H1 (cell line): ENCODE measurements around the gene STXBP5L.

Experiments used
- CHD2 ChIP-seq: IDR thresholded peaks from 2 replicates; pipeline ENCODE4 v1.6.1; 2012; ENCODE audit warnings: low read length, improper control_type of control experiment
- CHD7 ChIP-seq: fragments of 300-600 bp; sonication (generic); IDR thresholded peaks from 2 replicates; pipeline ENCODE4 v1.7.1; 2012; ENCODE audit warnings: low read length, moderate library complexity, mild to moderate bottlenecking, inconsistent platforms; ENCODE audit not compliant: insufficient replicate concordance
- CTCF ChIP-seq, 3 experiments: IDR thresholded peaks; 1 replicate in 2 of 3; 2 replicates in 1 of 3; pipeline versions ENCODE4 v1.5.1 to v1.6.1; 2011; ENCODE audit warnings: low read length in 3 of 3, mild to moderate bottlenecking in 3 of 3, inconsistent platforms in 2 of 3, low read depth in 1 of 3, moderate library complexity in 1 of 3; ENCODE audit not compliant: insufficient read depth in 1 of 3; ENCODE audit errors: control extremely low read depth in 1 of 3
- GABPA ChIP-seq: IDR thresholded peaks from 2 replicates; pipeline ENCODE4 v1.6.1; 2011; ENCODE audit warnings: mild to moderate bottlenecking, low read length, moderate library complexity, borderline replicate concordance; ENCODE audit not compliant: insufficient read depth
- HDAC2 ChIP-seq, 2 experiments: fragments of 300-600 bp in 1 of 2; sonication (generic) in 1 of 2; IDR thresholded peaks; 2 replicates each; pipeline ENCODE4 v1.6.1; 2011 to 2012; ENCODE audit warnings: low read depth in 2 of 2, low read length in 2 of 2, mild to moderate bottlenecking in 2 of 2, moderate library complexity in 2 of 2, borderline replicate concordance in 1 of 2, inconsistent platforms in 1 of 2
- MAFK ChIP-seq: IDR thresholded peaks from 2 replicates; pipeline ENCODE4 v1.6.1; 2012; ENCODE audit warnings: low read depth, mild to moderate bottlenecking, improper control_type of control experiment, low read length
- MAX ChIP-seq: IDR thresholded peaks from 2 replicates; pipeline ENCODE4 v1.6.1; 2012; ENCODE audit warnings: inconsistent platforms
- POLR2A ChIP-seq, 2 experiments: IDR thresholded peaks; 1 replicate in 1 of 2; 2 replicates in 1 of 2; pipeline ENCODE4 v1.6.1; 2011; ENCODE audit warnings: low read depth in 2 of 2, low read length in 2 of 2, mild to moderate bottlenecking in 2 of 2; ENCODE audit errors: control extremely low read depth in 1 of 2
- POLR2AphosphoS5 ChIP-seq: IDR thresholded peaks from 2 replicates; pipeline ENCODE4 v1.6.1; 2011; ENCODE audit warnings: low read depth, low read length
- SIX5 ChIP-seq: IDR thresholded peaks from 2 replicates; pipeline ENCODE4 v1.6.1; 2011; ENCODE audit warnings: mild to moderate bottlenecking, low read depth, low read length
- SP1 ChIP-seq: IDR thresholded peaks from 2 replicates; pipeline ENCODE4 v1.6.1; 2011; ENCODE audit warnings: low read depth, low read length
- YY1 ChIP-seq: IDR thresholded peaks from 2 replicates; pipeline ENCODE4 v1.6.1; 2011; ENCODE audit warnings: low read depth, mild to moderate bottlenecking, low read length

- TF ChIP-seq GABPA (no peak), SP1 (no peak), CTCF (IDR thresholded peaks at IDR 0.05; ENCODE audit: control extremely low read depth in 1 of 3, insufficient read depth in 1 of 3, low read depth in 1 of 3, low read length in 3 of 3) (no peak), MAX (no peak), HDAC2 (IDR thresholded peaks at IDR 0.05; ENCODE audit: borderline replicate concordance in 1 of 2, low read depth in 2 of 2, low read length in 2 of 2) (no peak), CHD7 (no peak), YY1 (no peak), POLR2A (IDR thresholded peaks at IDR 0.05; ENCODE audit: control extremely low read depth in 1 of 2, low read depth in 2 of 2, low read length in 2 of 2) (no peak), CHD2 (no peak), MAFK (no peak), POLR2AphosphoS5 (no peak), SIX5 (no peak)
Observed at GRCh38 chr3:121414924-121415323, 506.9 kb downstream of the STXBP5L start.
